GM12891 (cell line): ENCODE data around the gene DOCK4.

Source experiments
- POLR2A ChIP-seq: IDR thresholded peaks from 2 replicates; pipeline ENCODE4 v1.6.1; 2011; ENCODE audit warnings: low read depth, low read length, control low read depth
- POLR2AphosphoS5 ChIP-seq: IDR thresholded peaks from 2 replicates; pipeline ENCODE4 v1.6.1; 2011; ENCODE audit warnings: low read depth, low read length, control low read depth

DNA sequence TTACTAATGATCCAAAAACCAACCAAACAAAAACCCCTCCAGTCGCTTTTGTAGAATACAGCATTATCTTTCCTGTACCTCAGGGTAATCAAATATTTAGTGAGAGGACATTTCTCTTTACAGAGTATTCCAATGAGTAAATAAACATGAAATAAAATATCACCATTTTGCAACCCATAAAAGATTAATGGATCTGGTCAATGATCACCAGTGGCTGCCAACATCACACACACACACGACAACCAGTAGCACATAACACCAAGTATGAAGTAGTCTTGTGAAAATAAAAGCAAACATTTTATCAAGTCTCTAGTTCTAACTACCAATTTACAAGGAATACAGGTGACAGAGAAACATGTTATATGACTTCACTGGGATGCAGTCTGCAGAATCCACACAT is 455.3 kb downstream of the DOCK4 start:
- TF ChIP-seq POLR2A (no peak), POLR2AphosphoS5 (no peak)
